Ammon's horn (tissue), 1 donor: ENCODE results near the gene MANBA.
"Not testable (repeated sequence)": the region's sequence is repeated elsewhere in the genome, so short reads cannot be mapped to it uniquely, and the experiment has no call there.

ENCODE experiments used
- DNase-seq: peaks from one replicate; pipeline ENCODE4 v3.0.0-alpha.2; 2016; ENCODE audit warnings: low spot score

Gene MANBA

GRCh38 chr4:102761906-102762305, 1.1 kb upstream of the MANBA start:
- DNase-seq: no peak

GRCh38 chr4:102761296-102761701, 531 bp upstream of the MANBA start:
- DNase-seq: no peak

- peak; percentile 80 for DNase-seq
Measured at GRCh38 chr4:102759831-102760644, 730 bp downstream of the MANBA start.

GRCh38 chr4:102758241-102759160, 2.3 kb downstream of the MANBA start:
- no peak for DNase-seq

- DNase-seq: no peak
Measured at GRCh38 chr4:102757681-102758080, 3.1 kb downstream of the MANBA start.

- DNase-seq: no peak
Measured at GRCh38 chr4:102754044-102754443, 6.7 kb downstream of the MANBA start.

- no peak for DNase-seq
Measured at GRCh38 chr4:102751941-102752340, 8.8 kb downstream of the MANBA start.

GRCh38 chr4:102743352-102743751, 17.4 kb downstream of the MANBA start:
- DNase-seq: peak; percentile 39

GRCh38 chr4:102738802-102739201, 22.0 kb downstream of the MANBA start:
- DNase-seq: not testable (repeated sequence)

- DNase-seq: no peak
Measured at GRCh38 chr4:102736636-102737549, 23.9 kb downstream of the MANBA start.

- DNase-seq: no peak
Measured at GRCh38 chr4:102735582-102735981, 25.2 kb downstream of the MANBA start.

GRCh38 chr4:102734591-102735385, 26.0 kb downstream of the MANBA start:
- no peak for DNase-seq

- no peak for DNase-seq
Measured at GRCh38 chr4:102734116-102734515, 26.7 kb downstream of the MANBA start.

- no peak for DNase-seq
Measured at GRCh38 chr4:102733084-102733483, 27.7 kb downstream of the MANBA start.

GRCh38 chr4:102732678-102733077, 28.1 kb downstream of the MANBA start:
- DNase-seq: no peak

GRCh38 chr4:102730968-102731533, 29.7 kb downstream of the MANBA start:
- no peak for DNase-seq

- DNase-seq: not testable (repeated sequence)
Measured at GRCh38 chr4:102729486-102729885, 31.3 kb downstream of the MANBA start.

GRCh38 chr4:102726919-102727318, 33.8 kb downstream of the MANBA start:
- DNase-seq: not testable (repeated sequence)

GRCh38 chr4:102726068-102726467, 34.7 kb downstream of the MANBA start:
- no peak for DNase-seq

GRCh38 chr4:102725229-102725628, 35.5 kb downstream of the MANBA start:
- no peak for DNase-seq

GRCh38 chr4:102723511-102723910, 37.3 kb downstream of the MANBA start:
- DNase-seq: no peak
